ENCODE results near the gene SGPL1. TPM values are rescaled to one million over a fixed set of nuclear protein-coding genes. Genes with fewer than 3 reads are reported as not detected.

Gene SGPL1
- total RNA-seq, 2 experiments from 2014 or later = 15.1 to 16.9 TPM

- Histone ChIP-seq H3K9me3 (ENCODE audit: control insufficient read depth in 1 of 2, insufficient read depth in 1 of 2, low read length in 2 of 2) (peaks cover 0 to 24% of the 10 kb centered on the region in 2 experiments), H3K27me3 (ENCODE audit: control insufficient read depth in 1 of 2, insufficient read depth in 2 of 2, low read length in 2 of 2) (no peaks in the 10 kb centered on the region), H3K27ac (ENCODE audit: low read depth in 1 of 2, low read length in 2 of 2) (no peak overlapping the region), H3K4me3 (ENCODE audit: low read length) (no peak overlapping the region), H3K36me3 (ENCODE audit: insufficient read depth, low read length) (no peaks in the 10 kb centered on the region), H3K4me1 (ENCODE audit: insufficient read depth, low read length) (no peaks in the 10 kb centered on the region)
- POLR2A ChIA-PET = no interaction called here
- ATAC-seq (ENCODE audit: poor library complexity) = no peak
- Mint-ChIP-seq H3K9me3 (no peaks in the 10 kb centered on the region), H3K36me3 (ENCODE audit: low read depth) (no peaks in the 10 kb centered on the region), H3K27ac (no peak overlapping the region), H3K4me3 (no peak overlapping the region), H3K4me1 (ENCODE audit: low read depth) (no peaks in the 10 kb centered on the region), H3K27me3 (peaks cover 6% of the 10 kb centered on the region)
- CTCF ChIA-PET = no interaction called here
- no peak for DNase-seq
- intact Hi-C loops (cut with DNase I, micrococcal nuclease) = no loop called here
- no peak for TF ChIP-seq CTCF (IDR thresholded peaks at IDR 0.05)
Measured at GRCh38 chr10:70909326-70909935, 93.7 kb downstream of the SGPL1 start.

- intact Hi-C loops (cut with DNase I, micrococcal nuclease) = no loop called here
- Histone ChIP-seq H3K4me1 (ENCODE audit: insufficient read depth, low read length) (no peaks in the 10 kb centered on the region), H3K36me3 (ENCODE audit: insufficient read depth, low read length) (no peaks in the 10 kb centered on the region), H3K27ac (ENCODE audit: low read depth in 1 of 2, low read length in 2 of 2) (no peak overlapping the region), H3K4me3 (ENCODE audit: low read length) (no peak overlapping the region), H3K27me3 (ENCODE audit: control insufficient read depth in 1 of 2, insufficient read depth in 2 of 2, low read length in 2 of 2) (no peaks in the 10 kb centered on the region), H3K9me3 (ENCODE audit: control insufficient read depth in 1 of 2, insufficient read depth in 1 of 2, low read length in 2 of 2) (peaks cover 0 to 26% of the 10 kb centered on the region in 2 experiments)
- Mint-ChIP-seq H3K36me3 (ENCODE audit: low read depth) (no peaks in the 10 kb centered on the region), H3K9me3 (no peaks in the 10 kb centered on the region), H3K4me1 (ENCODE audit: low read depth) (no peaks in the 10 kb centered on the region), H3K27ac (no peak overlapping the region), H3K4me3 (no peak overlapping the region), H3K27me3 (peaks cover 10% of the 10 kb centered on the region)
- no peak for DNase-seq
- no peak for ATAC-seq (ENCODE audit: poor library complexity)
- CTCF ChIA-PET = no interaction called here
- POLR2A ChIA-PET = no interaction called here
- no peak for TF ChIP-seq CTCF (IDR thresholded peaks at IDR 0.05)
Measured at GRCh38 chr10:70910486-70911341, 95.0 kb downstream of the SGPL1 start.

GRCh38 chr10:70911386-70911785, 95.6 kb downstream of the SGPL1 start:
- Histone ChIP-seq H3K9me3 (ENCODE audit: control insufficient read depth in 1 of 2, insufficient read depth in 1 of 2, low read length in 2 of 2) (peaks cover 0 to 26% of the 10 kb centered on the region in 2 experiments), H3K4me1 (ENCODE audit: insufficient read depth, low read length) (no peaks in the 10 kb centered on the region), H3K27ac (ENCODE audit: low read depth in 1 of 2, low read length in 2 of 2) (no peak overlapping the region), H3K4me3 (ENCODE audit: low read length) (no peak overlapping the region), H3K36me3 (ENCODE audit: insufficient read depth, low read length) (no peaks in the 10 kb centered on the region), H3K27me3 (ENCODE audit: control insufficient read depth in 1 of 2, insufficient read depth in 2 of 2, low read length in 2 of 2) (no peaks in the 10 kb centered on the region)
- Mint-ChIP-seq H3K9me3 (no peaks in the 10 kb centered on the region), H3K4me3 (no peak overlapping the region), H3K4me1 (ENCODE audit: low read depth) (no peaks in the 10 kb centered on the region), H3K27me3 (peaks cover 10% of the 10 kb centered on the region), H3K27ac (no peak overlapping the region), H3K36me3 (ENCODE audit: low read depth) (no peaks in the 10 kb centered on the region)
- ATAC-seq (ENCODE audit: poor library complexity) = no peak
- intact Hi-C loops (cut with DNase I, micrococcal nuclease) = no loop called here
- ChIA-PET POLR2A (no interaction called here), CTCF (no interaction called here)
- no peak for TF ChIP-seq CTCF (IDR thresholded peaks at IDR 0.05)
- no peak for DNase-seq
